NCI-H69 (cell line): ENCODE measurements around the gene ZNF684.
"Not testable (repeated sequence)": the region's sequence is repeated elsewhere in the genome, so short reads cannot be mapped to it uniquely, and the experiment has no call there.

Source experiments
- DNase-seq: peaks from one replicate; lab custom pipeline; 2025; lab: John Stamatoyannopoulos, UW

Gene ZNF684

GRCh38 chr1:40574805-40575204, 43.4 kb downstream of the ZNF684 start:
- DNase-seq: not testable (repeated sequence)

GRCh38 chr1:40575336-40575735, 43.9 kb downstream of the ZNF684 start:
- no peak for DNase-seq

GRCh38 chr1:40582116-40582515, 50.7 kb downstream of the ZNF684 start:
- no peak for DNase-seq

GRCh38 chr1:40583980-40584379, 52.5 kb downstream of the ZNF684 start:
- DNase-seq: no peak

- no peak for DNase-seq
These were observed 57.1 kb downstream of the ZNF684 start for GRCh38 chr1:40588586-40588985.

- DNase-seq: peak; percentile 50
These were observed 60.8 kb downstream of the ZNF684 start for GRCh38 chr1:40592107-40592803.

GRCh38 chr1:40593449-40594186, 62.2 kb downstream of the ZNF684 start:
- no peak for DNase-seq

GRCh38 chr1:40594187-40594531, 62.7 kb downstream of the ZNF684 start:
- DNase-seq: peak; percentile 39

GRCh38 chr1:40595623-40596022, 64.2 kb downstream of the ZNF684 start:
- DNase-seq: no peak
